HG03558 (cell line): ENCODE measurements around the gene HNRNPA0.
"Not testable (repeated sequence)": the region's sequence is repeated elsewhere in the genome, so short reads cannot be mapped to it uniquely, and the experiment has no call there.

ENCODE experiments used
- ATAC-seq: cut with Tn5 transposase; IDR thresholded peaks from one replicate; pipeline ENCODE4 v1.9.1; 2021; ENCODE audit warnings: moderate number of reproducible peaks; ENCODE audit not compliant: unreplicated experiment; ENCODE audit errors: extremely low read depth

HNRNPA0 gene

DNA sequence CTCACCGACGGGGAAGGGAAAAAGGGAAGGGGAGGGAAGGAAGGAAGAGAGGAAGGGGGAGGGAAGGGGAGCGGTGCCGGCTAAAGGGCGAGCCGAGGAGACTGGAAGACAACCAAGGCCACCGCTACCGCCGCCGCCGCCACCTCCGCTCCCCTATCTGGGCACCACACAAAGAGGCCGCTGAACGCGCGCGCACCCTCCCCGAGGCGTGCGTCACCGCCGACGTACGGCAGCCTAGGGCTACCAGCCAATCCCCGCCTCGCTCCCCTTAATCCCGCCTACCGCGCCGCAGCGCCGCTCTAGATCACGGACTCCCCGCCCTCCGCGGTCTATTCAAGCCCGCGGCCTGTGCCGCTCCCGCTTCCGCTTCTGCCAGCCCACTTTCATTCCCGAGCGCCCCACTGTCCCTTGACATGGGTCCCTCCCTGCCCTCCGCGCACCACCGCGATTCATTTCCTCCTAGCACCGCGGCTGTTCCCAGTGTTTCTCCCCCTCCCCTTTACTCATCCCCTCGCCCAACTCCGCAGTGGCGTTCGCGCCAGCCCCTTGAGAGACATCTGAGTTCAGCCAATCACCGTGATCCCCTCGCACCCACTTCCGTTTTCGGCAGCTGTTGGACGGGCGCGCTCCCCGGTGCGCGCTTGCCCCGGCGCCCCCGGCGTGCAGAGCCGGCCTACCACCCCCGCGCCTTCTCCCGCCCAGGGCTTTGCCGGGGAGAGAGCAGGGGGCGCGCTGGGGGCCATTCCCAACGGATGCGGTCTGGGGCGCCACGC, at the start of gene HNRNPA0:
TSS of gene HNRNPA0 (minus strand) at position 176 of the 773 bp plus-strand sequence. CDS start 297 bp downstream, outside the sequence.
- peak; percentile 48 for ATAC-seq

DNA sequence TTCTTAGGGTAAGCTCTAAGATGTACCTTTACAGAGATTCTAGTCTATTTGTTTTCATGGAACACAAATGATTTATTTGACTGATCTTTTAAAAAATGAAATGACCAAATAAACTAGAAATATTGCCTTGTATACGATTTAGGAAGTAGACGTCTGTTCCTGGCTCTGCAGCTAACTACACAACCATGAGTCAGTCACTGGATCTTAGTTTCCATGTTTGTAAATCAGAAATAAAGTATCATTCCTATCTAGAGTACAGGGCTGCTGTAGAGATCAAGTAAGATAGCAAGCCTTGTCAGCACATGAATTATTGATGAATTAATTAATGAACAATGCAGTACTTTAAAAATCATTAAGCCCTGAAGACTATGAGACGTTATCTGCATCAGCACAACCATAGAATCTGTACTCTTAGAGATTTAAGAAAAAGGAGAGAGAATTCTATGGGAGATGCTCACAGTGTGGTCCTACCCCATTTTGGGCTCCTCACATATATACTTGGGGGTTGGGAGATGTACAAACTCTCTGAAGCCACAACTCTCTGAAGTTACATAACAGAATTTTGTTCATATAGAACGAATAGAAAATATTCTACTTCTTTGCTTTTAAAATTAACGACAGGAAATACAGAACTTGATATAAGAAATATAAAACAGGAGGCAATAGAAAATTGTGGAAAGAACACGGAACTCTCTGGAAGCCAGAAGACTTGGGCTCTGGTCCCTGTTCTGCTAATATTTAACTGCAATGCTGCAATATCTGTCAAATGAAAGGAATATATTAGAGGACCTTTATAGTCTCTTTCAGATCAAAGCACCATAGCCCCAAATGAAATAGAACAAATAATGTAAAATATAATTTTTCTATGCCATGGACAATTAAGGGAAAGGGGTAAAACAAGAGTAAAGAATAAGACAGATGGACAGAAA, 48.4 kb upstream of the HNRNPA0 start:
- no peak for ATAC-seq

DNA sequence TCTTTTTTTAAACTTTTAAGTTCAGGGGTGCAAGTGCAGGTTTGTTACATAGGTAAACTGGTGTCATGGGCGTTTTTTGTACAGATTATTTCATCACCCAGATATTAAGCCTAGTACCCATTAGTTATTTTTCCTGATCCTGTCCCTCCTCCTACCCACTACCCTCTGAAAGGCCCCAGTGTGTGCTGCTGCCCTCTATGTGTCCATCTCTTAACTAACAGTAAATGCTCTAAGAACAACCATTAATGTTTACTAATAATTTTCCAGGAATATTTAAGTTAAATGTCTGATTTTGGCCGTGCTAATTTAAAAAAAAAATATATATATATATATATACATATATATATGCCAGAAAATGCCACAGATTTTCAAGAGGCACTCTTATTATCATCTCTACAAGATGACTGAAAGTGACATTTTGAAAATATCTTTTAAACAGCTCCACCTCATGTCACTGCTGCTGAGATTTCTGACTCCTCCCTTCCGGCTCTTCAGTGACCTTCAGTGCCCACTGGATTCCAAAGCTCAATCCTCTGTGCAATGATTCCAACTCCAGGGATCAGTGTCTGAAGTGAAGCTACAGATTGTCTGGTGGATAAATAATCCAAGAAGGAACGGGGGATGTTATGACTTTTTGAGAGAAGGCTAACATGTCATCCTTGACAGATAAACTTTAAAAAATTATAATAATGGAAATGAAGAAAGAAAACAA, 46.7 kb upstream of the HNRNPA0 start:
- ATAC-seq, result no peak

DNA sequence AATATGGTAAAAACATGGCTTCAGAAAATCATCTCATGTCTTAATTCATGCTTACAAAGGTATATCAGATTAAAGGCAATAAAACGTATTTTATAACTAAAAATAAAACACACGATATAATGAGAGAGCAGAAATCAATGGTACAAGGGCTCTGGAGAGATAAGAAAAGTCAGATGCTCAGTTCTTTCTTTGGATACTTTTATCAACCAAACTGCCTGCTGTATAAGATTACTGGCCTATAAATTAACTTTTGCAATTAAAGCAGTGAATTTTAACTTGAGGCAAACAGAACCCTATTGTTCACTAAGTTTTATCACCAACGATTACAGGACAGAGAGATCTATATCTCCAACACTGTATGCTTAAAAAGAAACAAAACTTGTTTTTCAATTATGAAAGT, 42.1 kb upstream of the HNRNPA0 start:
- no peak for ATAC-seq

DNA sequence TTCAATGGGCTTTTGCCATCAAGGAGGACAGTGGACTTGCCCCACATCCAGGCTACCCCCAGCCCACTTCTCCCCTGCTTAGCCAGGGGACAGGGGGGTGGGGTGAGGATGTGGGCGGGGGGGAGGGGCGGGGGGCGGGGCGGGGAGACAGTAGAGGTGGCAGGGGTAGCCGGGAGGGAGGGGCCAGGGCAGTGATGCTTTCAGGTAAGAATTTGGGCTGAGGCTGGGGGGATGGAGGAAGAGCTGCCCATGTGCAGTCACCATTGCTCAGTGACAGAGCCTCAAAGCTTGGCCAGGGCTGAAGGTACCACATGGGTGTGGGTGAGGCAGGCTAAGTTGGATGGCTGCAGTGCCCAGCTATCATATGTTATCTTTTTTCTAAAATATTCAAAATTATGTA, 40.7 kb upstream of the HNRNPA0 start:
- ATAC-seq, result no peak

DNA sequence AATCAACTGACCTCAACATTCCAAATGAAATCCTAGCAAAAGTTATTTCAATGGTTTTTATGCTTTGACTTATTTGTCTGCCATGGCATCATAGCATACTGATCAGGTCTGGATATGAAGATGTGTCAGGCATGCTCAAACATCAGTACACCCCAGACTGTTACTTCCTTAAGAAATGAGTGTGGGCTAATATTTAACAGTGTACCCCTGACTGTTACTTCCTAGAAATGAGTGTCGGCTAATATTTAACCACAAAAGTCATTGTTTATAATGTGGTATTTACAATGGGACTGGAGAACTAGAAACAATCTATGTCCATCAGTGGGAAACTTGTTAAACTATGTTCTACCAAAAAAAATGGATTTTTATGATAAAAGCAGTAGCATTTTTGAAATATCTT, 38.1 kb upstream of the HNRNPA0 start:
- no peak for ATAC-seq

DNA sequence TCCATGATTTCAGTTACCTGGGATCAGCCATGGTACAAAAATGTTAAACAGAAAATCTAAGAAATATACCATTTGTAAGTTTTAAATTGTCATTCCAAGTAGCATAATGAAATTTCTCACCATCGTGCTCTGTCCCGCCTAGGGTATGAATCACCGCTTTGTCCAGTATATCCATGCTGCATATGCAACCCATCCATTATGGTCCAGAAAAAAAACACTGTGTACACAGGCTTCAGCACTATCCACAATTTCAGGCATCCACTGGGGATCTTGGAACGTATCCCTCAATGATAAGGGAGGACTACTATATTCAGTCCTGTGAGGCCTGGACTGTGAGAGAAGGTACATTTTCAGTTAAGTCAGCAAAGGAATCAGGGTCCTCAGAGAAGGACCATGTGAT, 37.6 kb upstream of the HNRNPA0 start:
- no peak for ATAC-seq

DNA sequence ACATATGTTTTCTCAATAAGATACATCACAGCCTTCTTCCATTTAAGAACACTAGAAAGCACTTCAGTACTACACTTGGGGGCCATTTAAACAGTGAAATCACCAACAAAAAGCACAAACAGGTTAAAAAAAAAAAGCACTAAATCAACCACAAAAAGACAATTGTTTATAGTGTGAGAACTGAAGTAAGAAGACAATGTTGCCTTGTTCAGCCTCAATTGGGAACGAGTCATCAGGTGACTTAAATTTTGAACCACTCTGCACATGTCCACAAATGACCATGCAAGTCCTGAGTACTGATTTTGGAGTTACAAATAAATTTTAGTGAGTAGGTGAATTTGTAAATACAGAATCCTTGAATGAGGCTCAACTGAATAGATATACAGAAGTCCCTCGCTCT, 37.2 kb upstream of the HNRNPA0 start:
- no peak for ATAC-seq

DNA sequence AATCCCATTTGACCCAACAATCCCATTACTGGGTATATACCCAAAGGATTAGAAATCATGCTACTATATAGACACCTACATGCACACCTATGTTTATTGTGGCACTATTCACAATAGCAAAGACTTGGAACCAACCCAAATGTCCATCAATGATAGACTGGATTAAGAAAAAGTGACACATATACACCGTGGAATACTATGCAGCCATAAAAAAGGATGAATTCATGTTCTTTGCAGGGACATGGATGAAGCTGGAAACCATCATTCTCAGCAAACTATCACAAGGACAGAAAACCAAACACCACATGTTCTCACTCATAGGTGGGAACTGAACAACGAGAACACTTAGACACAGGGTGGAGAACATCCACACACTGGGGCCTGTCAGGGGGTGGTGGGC, 34.4 kb upstream of the HNRNPA0 start:
- ATAC-seq, result not testable (repeated sequence)

DNA sequence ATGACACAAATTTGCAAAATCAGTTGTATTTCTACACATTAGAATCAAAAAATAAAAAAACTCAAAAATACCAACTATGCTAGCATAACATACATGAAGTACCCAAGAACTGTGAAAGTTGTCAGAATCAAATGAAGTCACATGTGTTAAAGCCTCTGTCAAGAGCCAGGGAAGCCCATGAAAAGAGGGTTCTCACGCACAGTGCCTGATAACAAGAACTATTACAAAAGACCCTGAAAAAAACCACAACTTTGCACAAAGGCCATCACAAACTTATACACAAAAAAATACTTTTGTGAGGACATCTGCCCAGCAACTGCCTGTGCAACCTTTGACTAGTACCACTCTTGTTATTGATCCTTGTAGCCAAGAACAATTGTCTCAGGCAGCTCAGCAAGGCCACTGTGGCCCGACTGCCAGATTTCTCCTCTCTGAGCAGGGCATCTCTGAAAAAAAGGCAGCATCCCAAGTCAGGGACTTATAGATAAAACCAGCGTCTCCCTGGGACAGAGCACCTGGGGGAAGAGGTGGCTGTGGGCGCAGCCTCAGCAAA, 28.9 kb upstream of the HNRNPA0 start:
- ATAC-seq, result no peak

DNA sequence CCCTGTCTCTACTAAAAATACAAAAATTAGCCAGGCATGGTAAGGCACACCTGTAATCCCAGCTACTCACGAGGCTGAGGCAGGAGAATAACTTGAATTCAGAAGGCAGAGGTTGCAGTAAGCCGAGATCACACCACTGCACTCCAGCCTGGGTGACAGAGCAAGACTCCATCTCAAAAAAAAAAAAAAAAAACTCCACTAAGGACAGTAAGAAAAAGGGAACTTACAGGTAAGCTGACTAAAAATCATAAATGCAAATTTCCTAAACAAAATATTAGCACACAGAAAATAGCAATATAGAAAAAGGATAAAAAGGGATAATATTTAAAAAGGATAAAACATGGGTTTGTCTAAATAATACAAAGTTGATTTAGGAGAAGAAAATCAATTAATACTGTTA, 27.9 kb upstream of the HNRNPA0 start:
- no peak for ATAC-seq

DNA sequence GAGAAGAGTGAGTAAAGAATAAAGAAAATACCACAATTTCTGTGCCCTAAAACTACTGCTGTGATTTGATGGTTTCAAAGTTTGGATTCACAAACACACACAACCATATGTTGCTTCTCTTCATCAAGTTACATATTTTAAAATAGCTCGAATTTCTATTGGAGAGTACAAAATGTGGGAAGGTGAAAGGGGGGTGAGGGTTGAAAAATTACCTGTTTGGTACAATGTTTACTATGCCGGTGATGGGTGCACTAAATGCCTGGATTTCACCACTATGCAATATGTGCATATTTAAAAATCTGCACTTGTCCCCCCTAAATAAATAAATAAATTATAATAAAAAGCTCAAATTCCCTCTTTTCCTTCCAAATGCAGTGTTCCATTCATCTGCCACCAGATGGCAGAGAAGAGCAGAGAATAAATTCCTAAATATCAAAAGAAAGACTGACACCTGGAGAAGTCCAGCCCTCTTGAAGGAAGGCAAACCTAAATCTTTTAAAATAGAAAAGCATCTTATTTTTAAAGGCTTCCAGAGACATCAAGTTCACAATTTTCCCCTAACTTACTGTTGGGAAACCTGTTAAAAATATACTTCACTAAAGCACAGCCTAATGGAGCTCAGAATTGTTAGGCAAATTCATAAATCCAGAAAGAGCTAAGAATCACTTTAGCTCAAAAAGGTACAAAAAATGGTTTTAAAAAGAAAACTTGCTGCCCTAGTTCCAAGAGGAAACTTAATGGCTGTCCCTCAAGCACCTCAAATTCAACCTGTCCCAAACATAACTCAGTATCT, 24.8 kb upstream of the HNRNPA0 start:
- no peak for ATAC-seq

DNA sequence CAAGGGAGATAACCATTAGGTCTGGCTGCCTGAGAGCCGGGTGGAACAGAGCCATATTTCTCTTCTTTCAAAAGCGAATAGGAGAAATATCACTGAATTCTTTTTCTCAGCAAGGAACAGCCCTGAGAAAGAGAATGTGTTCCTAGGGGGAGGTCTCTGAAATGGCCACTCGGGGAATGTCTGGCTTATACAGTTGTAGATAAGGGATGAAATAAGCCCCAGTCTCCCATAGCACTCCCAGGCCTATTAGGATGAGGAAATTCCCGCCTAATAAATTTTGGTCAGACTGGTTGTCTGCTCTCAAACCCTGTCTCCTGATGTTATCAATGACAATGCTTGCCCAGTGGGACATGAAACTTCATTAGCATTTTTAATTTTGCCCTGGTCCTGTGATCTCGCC, 13.8 kb upstream of the HNRNPA0 start:
- ATAC-seq, result not testable (repeated sequence)

DNA sequence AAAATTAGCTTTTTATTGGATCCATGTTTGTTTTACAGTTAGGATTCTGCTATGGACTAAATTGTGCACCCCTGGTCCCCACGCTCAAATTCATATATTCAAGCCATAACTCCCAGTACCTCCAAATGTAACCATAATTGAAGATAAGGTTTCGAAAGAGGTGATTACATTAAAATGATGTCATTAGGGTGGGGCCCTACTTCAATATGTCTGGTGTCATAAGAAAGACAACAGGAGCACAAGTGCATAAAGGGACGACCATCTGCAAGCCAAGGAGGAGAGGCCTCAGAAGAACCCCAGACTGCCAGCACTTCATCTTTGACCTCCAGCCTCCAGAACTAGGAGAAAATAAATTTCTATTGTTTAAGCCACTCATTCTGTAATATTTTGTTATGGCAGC, 7.4 kb upstream of the HNRNPA0 start:
- ATAC-seq, result no peak

DNA sequence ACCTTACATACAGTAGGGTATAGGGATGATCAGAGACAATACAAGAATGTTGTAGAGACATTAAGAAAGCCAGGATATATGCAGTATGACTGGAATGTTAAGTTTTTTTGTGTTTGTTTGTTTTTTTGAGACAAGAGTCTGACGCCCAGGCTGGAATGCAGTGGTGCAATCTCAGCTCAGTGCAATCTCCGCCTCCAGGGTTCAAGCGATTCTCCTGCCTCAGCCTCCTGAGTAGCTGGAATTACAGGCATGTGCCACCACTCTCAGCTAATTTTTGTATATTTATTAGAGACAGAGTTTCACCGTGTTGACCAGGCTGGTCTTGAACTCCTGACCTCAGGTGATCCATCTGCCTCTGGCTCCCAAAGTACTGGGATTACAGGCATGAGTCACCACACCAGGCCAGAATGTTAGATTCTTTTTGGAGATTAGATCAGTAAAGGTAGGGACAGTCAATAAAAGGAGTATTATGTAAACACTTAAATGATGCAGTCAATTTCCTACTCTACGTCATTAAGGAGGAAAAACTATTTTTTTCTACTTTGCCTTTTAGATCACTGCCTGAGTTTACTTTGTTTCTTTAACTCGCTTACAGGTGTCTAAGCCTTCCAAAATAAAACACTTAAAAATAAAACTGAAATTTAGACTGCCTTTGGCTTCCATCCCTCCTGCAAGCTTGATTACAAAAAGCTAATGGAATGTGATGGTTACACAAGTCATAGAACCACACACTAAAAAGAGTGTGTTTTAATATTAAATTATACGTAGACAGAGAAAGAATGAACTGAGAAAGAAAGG, 6.8 kb upstream of the HNRNPA0 start:
- ATAC-seq, result no peak

DNA sequence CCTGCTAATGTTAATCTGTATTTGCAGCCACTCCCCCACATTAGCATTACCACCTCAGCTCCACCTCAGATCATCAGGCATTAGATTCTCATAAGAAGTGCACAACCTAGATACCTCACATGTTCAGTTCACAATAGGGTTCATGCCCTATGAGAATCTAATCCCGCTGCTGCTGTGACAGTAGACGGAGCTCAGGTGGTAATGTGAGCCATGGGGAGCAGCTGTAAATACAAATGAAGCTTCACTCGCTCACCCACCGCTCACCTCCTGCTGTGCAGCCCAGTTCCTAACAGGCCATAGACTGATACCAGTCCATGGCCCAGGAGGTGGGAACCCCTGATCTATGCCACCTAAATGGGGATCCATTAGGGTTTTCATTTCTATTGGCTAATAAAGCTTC, 6.1 kb upstream of the HNRNPA0 start:
- no peak for ATAC-seq

DNA sequence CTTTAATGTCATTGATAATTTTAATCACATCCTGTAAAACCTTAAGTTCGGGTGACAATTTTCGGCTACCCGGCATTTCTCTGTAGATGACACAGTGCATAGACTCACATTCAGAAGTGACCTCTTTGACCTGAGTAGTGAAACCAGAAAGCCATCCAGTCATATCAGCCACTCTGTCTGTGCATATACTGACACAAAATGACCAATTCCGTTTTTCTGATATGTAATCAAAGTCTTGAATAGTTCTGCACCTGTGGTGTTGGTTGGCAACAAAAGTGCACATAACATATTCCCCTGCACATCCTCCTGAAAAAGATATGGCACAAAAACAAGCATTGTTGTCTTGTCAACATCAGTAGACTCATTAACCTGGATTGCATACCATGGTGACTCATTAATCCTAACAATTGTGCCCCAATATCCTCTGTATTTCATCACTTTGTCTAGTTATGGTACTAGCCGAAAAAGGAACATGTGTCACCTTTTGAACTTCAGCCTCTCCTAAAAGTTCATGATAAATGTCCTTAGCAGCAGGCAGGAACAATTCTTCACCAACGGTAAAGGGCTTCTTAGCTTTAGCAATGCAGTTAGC, 4.6 kb upstream of the HNRNPA0 start:
- peak; percentile 35 for ATAC-seq

DNA sequence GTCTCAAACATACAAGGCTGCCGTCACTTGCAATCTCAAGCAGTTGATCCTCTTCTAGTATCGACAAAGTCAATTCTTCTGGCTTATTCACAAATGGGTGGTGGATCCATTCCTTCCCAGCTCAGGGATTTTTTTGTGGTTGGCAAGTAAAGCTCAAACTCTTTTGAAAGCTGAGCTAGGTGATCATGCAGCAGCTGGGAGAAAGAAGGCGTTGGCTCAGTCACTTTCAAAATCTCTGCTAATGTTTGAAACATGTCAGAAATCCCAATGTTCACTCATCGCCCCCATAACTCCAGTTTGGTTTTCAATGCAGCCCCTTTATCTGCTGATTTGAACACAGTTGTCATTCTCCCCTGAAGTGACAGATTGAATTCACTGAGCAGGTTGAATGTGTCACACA, 4.0 kb upstream of the HNRNPA0 start:
- ATAC-seq, result no peak

DNA sequence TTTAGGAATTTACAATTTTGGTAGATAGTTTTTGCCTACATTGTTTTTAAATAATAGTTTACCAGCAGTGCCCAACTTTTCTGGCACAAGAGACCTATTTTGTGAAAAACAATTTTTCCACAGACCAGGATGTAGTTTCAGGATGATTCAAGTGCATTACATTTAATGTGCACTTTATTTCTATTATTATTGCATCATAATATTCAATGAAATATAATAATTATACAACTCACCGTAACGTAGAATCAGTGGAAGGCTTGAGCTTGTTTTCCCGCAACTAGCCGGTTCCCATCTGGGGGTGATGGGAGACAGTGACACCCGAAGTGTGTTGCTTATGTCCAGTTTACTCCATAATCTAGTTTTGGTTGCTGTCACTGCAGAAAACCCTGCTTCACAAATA, 3.5 kb upstream of the HNRNPA0 start:
- ATAC-seq, result no peak
